Thyroid gland (tissue), 4 donors: ENCODE measurements around the gene PLCB4. TPM values are rescaled to one million over a fixed set of nuclear protein-coding genes. Genes with fewer than 3 reads are reported as not detected.

Experiments
- DNase-seq, 2 donors: peaks; one replicate each; pipeline ENCODE4 v3.0.0-alpha.2; 2019
- H3K27ac ChIP-seq, 3 donors: fragments of 200-600 bp; sonication (generic); 1 replicate in 2 of 3; 2 replicates in 1 of 3; pipeline ENCODE4 v1.5.1; 2016 to 2019; ENCODE audit warnings: mild to moderate bottlenecking in 1 of 3, moderate library complexity in 1 of 3
- H3K27me3 ChIP-seq: fragments of 200-600 bp; sonication (generic); one replicate; pipeline ENCODE4 v1.5.1; 2019
- H3K36me3 ChIP-seq, 2 donors: fragments of 200-600 bp; sonication (generic); one replicate each; pipeline ENCODE4 v1.5.1; 2016 to 2019
- H3K4me1 ChIP-seq, 2 donors: fragments of 200-600 bp; sonication (generic); one replicate each; pipeline ENCODE4 v1.5.1; 2017 to 2019
- H3K4me3 ChIP-seq, 3 donors: fragments of 200-600 bp; sonication (generic); replicated peaks in 1 of 3; 1 replicate in 2 of 3; 2 replicates in 1 of 3; pipeline ENCODE4 v1.5.1; 2016; ENCODE audit warnings: mild to moderate bottlenecking in 1 of 3
- H3K9me3 ChIP-seq: fragments of 200-600 bp; sonication (generic); one replicate; pipeline ENCODE4 v1.5.1; 2017
- POLR2A ChIP-seq, 2 donors: fragments of 450-650 bp; IDR thresholded peaks; one replicate each; pipeline ENCODE4 v1.6.1; 2017; ENCODE audit warnings: antibody characterized with exemption in 2 of 2, mild to moderate bottlenecking in 2 of 2, moderate library complexity in 1 of 2
- WGBS, 2 donors: methylation state at CpG; one replicate each; pipeline ENCODE4 v1.1.5; 2017; 5-methylcytosine and 5-hydroxymethylcytosine counted together
- intact Hi-C: fragments of 100-400 bp; cut with DNase I; formaldehyde crosslinking; loops from one replicate; pipeline ENCODE4 v1.15.1; 2023
- total RNA-seq, 4 donors: library from RNA; depleted of rRNA; stranded (reverse); fragments of >200 nt; gene quantifications; one replicate each; pipeline ENCODE4 v1.2.3, GENCODE V29; 2016
- TF ChIP-seq, protein P1 (sequence below), 6 experiments: fragments of 200-600 bp in 3 of 6; fragments of 450-650 bp in 3 of 6; sonication (generic) in 3 of 6; IDR thresholded peaks; one replicate each; pipeline ENCODE4 v1.5.1; 2016 to 2019; ENCODE audit warnings: antibody characterized with exemption in 6 of 6, mild to moderate bottlenecking in 2 of 6, inconsistent platforms in 1 of 6, moderate library complexity in 1 of 6

PLCB4 gene
- total RNA-seq, 4 donors from 2014 or later: 50.9 to 77.9 (median 67.9) TPM

- H3K36me3 ChIP-seq: no peaks in the 10 kb centered on the region
- no peaks in the 10 kb centered on the region for H3K9me3 ChIP-seq
- no peak overlapping the region for H3K4me3 ChIP-seq
- H3K4me1 ChIP-seq: no peaks in the 10 kb centered on the region
- DNase-seq: no peak
- H3K27me3 ChIP-seq: no peaks in the 10 kb centered on the region
- intact Hi-C loops: no loop called here
- TF ChIP-seq, protein P1, sequence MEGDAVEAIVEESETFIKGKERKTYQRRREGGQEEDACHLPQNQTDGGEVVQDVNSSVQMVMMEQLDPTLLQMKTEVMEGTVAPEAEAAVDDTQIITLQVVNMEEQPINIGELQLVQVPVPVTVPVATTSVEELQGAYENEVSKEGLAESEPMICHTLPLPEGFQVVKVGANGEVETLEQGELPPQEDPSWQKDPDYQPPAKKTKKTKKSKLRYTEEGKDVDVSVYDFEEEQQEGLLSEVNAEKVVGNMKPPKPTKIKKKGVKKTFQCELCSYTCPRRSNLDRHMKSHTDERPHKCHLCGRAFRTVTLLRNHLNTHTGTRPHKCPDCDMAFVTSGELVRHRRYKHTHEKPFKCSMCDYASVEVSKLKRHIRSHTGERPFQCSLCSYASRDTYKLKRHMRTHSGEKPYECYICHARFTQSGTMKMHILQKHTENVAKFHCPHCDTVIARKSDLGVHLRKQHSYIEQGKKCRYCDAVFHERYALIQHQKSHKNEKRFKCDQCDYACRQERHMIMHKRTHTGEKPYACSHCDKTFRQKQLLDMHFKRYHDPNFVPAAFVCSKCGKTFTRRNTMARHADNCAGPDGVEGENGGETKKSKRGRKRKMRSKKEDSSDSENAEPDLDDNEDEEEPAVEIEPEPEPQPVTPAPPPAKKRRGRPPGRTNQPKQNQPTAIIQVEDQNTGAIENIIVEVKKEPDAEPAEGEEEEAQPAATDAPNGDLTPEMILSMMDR (IDR thresholded peaks at IDR 0.05): no peak
- no peak for TF ChIP-seq POLR2A (IDR thresholded peaks at IDR 0.05)
- no peak overlapping the region for H3K27ac ChIP-seq
Measured at GRCh38 chr20:9082741-9083140, 13.9 kb downstream of the PLCB4 start.

DNA sequence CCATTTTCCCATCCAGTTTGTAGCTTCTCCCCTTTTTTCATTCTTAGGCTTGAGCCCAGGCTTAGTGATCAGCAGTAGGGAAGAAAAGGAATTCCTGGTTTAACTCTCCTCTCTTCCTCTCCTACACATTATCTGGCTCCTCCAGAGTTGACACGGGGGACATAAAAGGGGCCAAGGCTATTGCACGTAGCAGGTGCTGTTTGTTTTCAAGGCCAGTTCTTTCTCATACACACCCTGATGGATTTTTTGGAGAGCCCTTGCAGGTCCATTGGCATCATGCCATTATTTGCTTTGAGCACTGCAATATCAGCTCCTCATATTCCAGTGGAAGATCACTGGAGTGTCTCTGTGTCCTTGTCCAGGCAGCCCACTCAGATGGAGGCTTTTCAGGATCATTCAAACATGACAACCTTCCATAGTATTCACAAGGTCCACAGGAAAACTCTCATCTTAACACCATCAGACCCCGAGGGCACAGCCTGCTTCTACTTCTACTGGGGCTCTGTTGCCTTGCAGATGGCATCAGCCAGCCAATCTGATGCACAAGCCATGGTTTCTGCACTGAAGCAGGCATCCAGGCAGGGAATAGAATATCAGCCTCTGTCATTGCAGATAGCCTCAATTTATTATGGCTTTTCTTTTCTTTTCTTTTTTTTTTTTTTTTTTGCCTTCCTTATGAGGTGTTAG, 18.8 kb downstream of the PLCB4 start:
- H3K36me3 ChIP-seq: no peaks in the 10 kb centered on the region
- WGBS, 2 donors: 29 to 45% methylated on average over 3 of the region's 3 CpGs
- TF ChIP-seq POLR2A (IDR thresholded peaks at IDR 0.05): no peak
- TF ChIP-seq, protein P1 (IDR thresholded peaks at IDR 0.05): no peak

DNA sequence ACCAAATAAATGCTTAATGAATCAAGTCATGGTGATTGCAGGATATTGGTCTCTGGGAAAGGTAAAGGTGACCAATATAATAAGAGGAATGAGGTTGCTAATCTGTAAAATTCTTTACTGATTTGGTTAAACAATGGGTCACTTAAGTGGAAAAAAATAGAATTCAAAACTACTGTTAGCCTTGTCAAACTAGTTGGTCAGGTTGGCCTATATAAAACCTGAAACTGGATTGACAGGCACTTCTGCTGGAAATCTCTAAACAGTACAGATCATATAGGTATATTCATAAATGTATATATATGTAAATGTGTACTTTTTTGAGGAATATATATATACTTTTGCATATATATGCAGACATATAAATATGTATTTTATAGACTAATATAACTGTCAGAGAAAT, 19.7 kb downstream of the PLCB4 start:
- Histone ChIP-seq H3K27ac (no peak overlapping the region), H3K4me1 (peaks cover 0 to under 1% of the 10 kb centered on the region in 2 donors), H3K27me3 (no peaks in the 10 kb centered on the region), H3K36me3 (no peaks in the 10 kb centered on the region), H3K4me3 (no peak overlapping the region), H3K9me3 (no peaks in the 10 kb centered on the region)
- no peak for TF ChIP-seq POLR2A (IDR thresholded peaks at IDR 0.05)
- TF ChIP-seq, protein P1 (IDR thresholded peaks at IDR 0.05): no peak
- intact Hi-C loops: no loop called here
- DNase-seq: no peak

More for the DNA sequence above, 18.8 kb downstream of the PLCB4 start:
- no peaks in the 10 kb centered on the region for H3K9me3 ChIP-seq
- DNase-seq: peak in 1 of 2 donors; percentile 10
- H3K4me1 ChIP-seq: no peaks in the 10 kb centered on the region
- no peaks in the 10 kb centered on the region for H3K27me3 ChIP-seq
- H3K27ac ChIP-seq: no peak overlapping the region
- intact Hi-C loops: no loop called here
- H3K4me3 ChIP-seq: no peak overlapping the region

DNA sequence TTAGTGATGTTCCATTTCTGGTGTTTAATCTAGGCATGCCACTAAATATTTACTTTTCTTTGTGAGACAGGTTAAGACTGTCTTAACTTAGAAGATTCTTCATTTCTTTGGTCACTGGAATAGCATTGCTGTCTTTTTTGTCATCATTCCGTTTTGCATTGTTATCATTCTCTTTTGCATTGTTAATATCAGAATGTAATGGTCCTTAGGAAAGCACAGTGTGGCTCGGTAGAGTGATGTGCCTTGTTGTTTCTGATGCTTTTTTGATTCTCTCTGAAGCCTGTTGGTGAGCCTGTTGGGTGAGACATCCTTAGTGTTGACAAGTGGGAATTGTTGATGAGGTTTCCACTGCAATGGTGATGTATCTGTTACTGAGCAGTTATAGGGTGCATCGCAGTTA, 23.2 kb downstream of the PLCB4 start:
- 94% methylated on average over 3 of the region's 3 CpGs for WGBS, 2 donors
- no peaks in the 10 kb centered on the region for H3K36me3 ChIP-seq
- no peaks in the 10 kb centered on the region for H3K27me3 ChIP-seq
- no peak overlapping the region for H3K4me3 ChIP-seq
- H3K9me3 ChIP-seq: no peaks in the 10 kb centered on the region
- H3K4me1 ChIP-seq: peaks cover 0 to 4% of the 10 kb centered on the region in 2 donors
- intact Hi-C loops: no loop called here
- no peak for DNase-seq
- TF ChIP-seq, protein P1 (IDR thresholded peaks at IDR 0.05): no peak
- no peak for TF ChIP-seq POLR2A (IDR thresholded peaks at IDR 0.05)
- no peak overlapping the region for H3K27ac ChIP-seq

- Histone ChIP-seq H3K27me3 (no peaks in the 10 kb centered on the region), H3K4me1 (peaks cover 0 to 4% of the 10 kb centered on the region in 2 donors), H3K36me3 (no peaks in the 10 kb centered on the region), H3K9me3 (no peaks in the 10 kb centered on the region), H3K27ac (no peak overlapping the region), H3K4me3 (no peak overlapping the region)
- WGBS, 2 donors: 84 to 88% methylated on average over 3 of the region's 3 CpGs
- intact Hi-C loops: no loop called here
- no peak for DNase-seq
- no peak for TF ChIP-seq POLR2A (IDR thresholded peaks at IDR 0.05)
- TF ChIP-seq, protein P1 (IDR thresholded peaks at IDR 0.05): no peak
Measured at GRCh38 chr20:9092655-9093054, 23.8 kb downstream of the PLCB4 start.
